Nephron (organoid): Measurements from ENCODE around the gene EEF2K.

ENCODE experiments used
- H3K27ac Mint-ChIP-seq, 3 experiments: 2 replicates each; pipeline ENCODE4 v1.8.0; 2020; ENCODE audit warnings: mixed read lengths in 3 of 3, mild to moderate bottlenecking in 2 of 3, moderate library complexity in 1 of 3
- H3K27me3 Mint-ChIP-seq: 2 replicates; pipeline ENCODE4 v1.8.0; 2021; ENCODE audit warnings: low read depth, mild to moderate bottlenecking, moderate library complexity, mixed read lengths
- H3K36me3 Mint-ChIP-seq: 2 replicates; pipeline ENCODE4 v1.8.0; 2020; ENCODE audit warnings: low read depth, mixed read lengths
- H3K4me1 Mint-ChIP-seq: 2 replicates; pipeline ENCODE4 v1.8.0; 2020; ENCODE audit warnings: mixed read lengths
- H3K4me3 Mint-ChIP-seq, 3 experiments: 2 replicates each; pipeline ENCODE4 v1.8.0; 2020; ENCODE audit warnings: mild to moderate bottlenecking in 3 of 3, mixed read lengths in 3 of 3, moderate library complexity in 2 of 3
- H3K9me3 Mint-ChIP-seq: 2 replicates; pipeline ENCODE4 v1.8.0; 2020; ENCODE audit warnings: mixed read lengths
- CTCF ChIP-seq, 3 experiments: fragments of 200-600 bp; sonication (generic); IDR thresholded peaks; one replicate each; pipeline ENCODE4 v1.5.0; 2021; ENCODE audit warnings: antibody characterized with exemption in 3 of 3; ENCODE audit not compliant: unreplicated experiment in 3 of 3

The EEF2K gene

GRCh38 chr16:22291860-22292318, 85.8 kb downstream of the EEF2K start:
- Mint-ChIP-seq H3K9me3 (no peaks in the 10 kb centered on the region), H3K27ac (peak overlapping the region in 2 of 3 experiments; percentile 25 to 75), H3K36me3 (no peaks in the 10 kb centered on the region), H3K4me1 (peaks cover 11% of the 10 kb centered on the region), H3K4me3 (no peak overlapping the region), H3K27me3 (peaks cover 6% of the 10 kb centered on the region)
- no peak for TF ChIP-seq CTCF (IDR thresholded peaks at IDR 0.05; ENCODE audit: unreplicated experiment in 3 of 3)

GRCh38 chr16:22292320-22292719, 86.2 kb downstream of the EEF2K start:
- Mint-ChIP-seq H3K4me3 (no peak overlapping the region), H3K36me3 (no peaks in the 10 kb centered on the region), H3K4me1 (peaks cover 11% of the 10 kb centered on the region), H3K9me3 (no peaks in the 10 kb centered on the region), H3K27me3 (peaks cover 9% of the 10 kb centered on the region), H3K27ac (peak overlapping the region in 1 of 3 experiments; percentile 75)
- no peak for TF ChIP-seq CTCF (IDR thresholded peaks at IDR 0.05; ENCODE audit: unreplicated experiment in 3 of 3)

- peak overlapping the region in 1 of 3 experiments; percentile 31 for H3K4me3 Mint-ChIP-seq
- no peak overlapping the region for H3K27ac Mint-ChIP-seq
- peaks cover 9% of the 10 kb centered on the region for H3K27me3 Mint-ChIP-seq
- TF ChIP-seq CTCF (IDR thresholded peaks at IDR 0.05; ENCODE audit: unreplicated experiment in 3 of 3): no peak
- peaks cover 16% of the 10 kb centered on the region for H3K4me1 Mint-ChIP-seq
- H3K36me3 Mint-ChIP-seq: no peaks in the 10 kb centered on the region
- no peaks in the 10 kb centered on the region for H3K9me3 Mint-ChIP-seq
These were observed 87.3 kb downstream of the EEF2K start for GRCh38 chr16:22293137-22294106.

GRCh38 chr16:22296225-22297113, 90.4 kb downstream of the EEF2K start:
- peak overlapping the region; percentile 95 to 99 (median 97) for H3K4me3 Mint-ChIP-seq
- H3K27ac Mint-ChIP-seq: peak overlapping the region in 1 of 3 experiments; percentile 84
- TF ChIP-seq CTCF (IDR thresholded peaks at IDR 0.05; ENCODE audit: unreplicated experiment in 3 of 3): no peak

DNA sequence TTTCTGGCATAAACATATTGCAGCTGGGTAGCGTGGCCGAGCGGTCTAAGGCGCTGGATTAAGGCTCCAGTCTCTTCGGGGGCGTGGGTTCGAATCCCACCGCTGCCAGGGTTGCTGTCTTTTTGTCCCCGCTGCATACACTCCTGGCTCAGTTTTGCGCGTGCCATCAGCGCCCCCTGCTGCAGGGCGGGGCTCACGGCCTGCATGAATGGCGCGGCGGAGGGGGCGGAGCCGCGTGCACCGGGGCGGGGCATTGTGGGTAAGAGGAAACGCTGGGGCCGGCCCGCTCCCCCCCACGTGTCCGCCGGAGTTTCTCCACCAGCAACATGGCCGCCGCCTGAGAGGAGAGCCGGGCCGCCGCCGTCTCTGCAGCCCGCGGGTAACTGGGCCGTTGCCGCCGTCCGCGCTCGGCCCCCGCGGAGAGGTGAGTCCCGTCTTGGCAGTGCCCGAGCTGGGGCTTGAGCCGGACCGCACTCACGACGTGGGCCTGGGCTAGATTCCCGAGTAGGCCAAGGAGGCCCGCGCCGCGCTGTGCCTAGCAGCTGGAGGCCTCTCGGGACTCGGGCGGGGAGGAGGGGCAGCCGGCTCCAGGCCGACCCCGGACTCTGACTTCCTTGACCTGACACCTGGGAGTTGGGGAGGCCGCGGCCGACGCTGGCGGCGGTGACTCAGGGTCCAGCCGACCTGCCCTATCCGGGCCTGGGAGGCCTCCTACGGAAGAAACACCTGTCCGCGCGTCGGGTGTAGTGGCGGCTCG, 91.2 kb downstream of the EEF2K start, which contains the start of gene POLR3E:
Gene POLR3E (plus strand): TSS at position 296 of the 757 bp plus-strand sequence. CDS start 5,560 bp downstream, outside the sequence.
- H3K9me3 Mint-ChIP-seq: no peaks in the 10 kb centered on the region
- H3K36me3 Mint-ChIP-seq: peaks cover 4% of the 10 kb centered on the region
- peak; percentile 82 to 95 (median 85) for TF ChIP-seq CTCF (IDR thresholded peaks at IDR 0.05; ENCODE audit: unreplicated experiment in 3 of 3)

More at GRCh38 chr16:22296225-22297113, 90.4 kb downstream of the EEF2K start:
- Mint-ChIP-seq H3K4me1 (peaks cover 32% of the 10 kb centered on the region), H3K36me3 (no peaks in the 10 kb centered on the region), H3K9me3 (no peaks in the 10 kb centered on the region), H3K27me3 (peaks cover 9% of the 10 kb centered on the region)

More for the DNA sequence above, 91.2 kb downstream of the EEF2K start, which contains the start of gene POLR3E:
- Mint-ChIP-seq H3K4me3 (peak within 1 kb of the TSS; percentile 95 to 99 (median 97)), H3K4me1 (peaks cover 29% of the 10 kb centered on the region), H3K27me3 (peaks cover 9% of the 10 kb centered on the region), H3K27ac (peak within 1 kb of the TSS; percentile 96)
